Measurements from ENCODE around the gene CFAP45.
A peak's percentile ranks its signal among the peaks of the same experiment; 100 is the strongest.

CFAP45 gene

DNA sequence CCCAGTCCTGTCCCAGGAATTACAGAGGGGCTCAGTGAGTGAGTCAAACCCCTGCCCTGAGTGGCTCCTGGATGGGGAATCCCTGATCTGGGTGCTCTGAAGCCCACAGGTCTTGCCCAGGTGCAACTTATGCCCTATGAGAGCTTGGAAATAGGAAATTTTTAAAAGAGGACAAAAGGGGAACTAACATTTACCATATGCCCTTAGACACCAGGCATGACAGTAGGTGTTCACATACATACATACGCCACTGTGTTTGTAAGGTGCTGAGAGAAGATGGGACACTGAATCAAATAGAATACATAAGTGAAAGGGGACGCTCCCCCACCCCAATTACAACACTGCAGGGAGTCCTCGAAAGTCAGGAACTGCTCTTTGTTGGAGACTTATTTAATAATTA, 1.4 kb downstream of the CFAP45 start:
- Histone ChIP-seq H3K4me1 (ENCODE audit: insufficient read depth, insufficient read length) (peaks cover 2% of the 10 kb centered on the region), H3K9ac (ENCODE audit: insufficient read length, low read depth) (no peak overlapping the region), H3K27me3 (ENCODE audit: insufficient read depth, insufficient read length) (no peaks in the 10 kb centered on the region), H3K4me3 (ENCODE audit: insufficient read length, low read depth) (no peak overlapping the region), H3K36me3 (ENCODE audit: insufficient read depth, insufficient read length, low read length) (no peaks in the 10 kb centered on the region), H3K9me3 (ENCODE audit: insufficient read depth, low read length) (peaks cover 4% of the 10 kb centered on the region)
- TF ChIP-seq ZNF274 (IDR thresholded peaks at IDR 0.05; ENCODE audit: low read depth, low read length): no peak
- TF ChIP-seq YY1 (IDR thresholded peaks at IDR 0.05; ENCODE audit: insufficient read depth, insufficient read length): no peak
- no peak for TF ChIP-seq SUZ12 (IDR thresholded peaks at IDR 0.05; ENCODE audit: extremely low read depth, insufficient read depth, insufficient read length)
- DNase-seq (ENCODE audit: low read depth, low spot score): no peak

DNA sequence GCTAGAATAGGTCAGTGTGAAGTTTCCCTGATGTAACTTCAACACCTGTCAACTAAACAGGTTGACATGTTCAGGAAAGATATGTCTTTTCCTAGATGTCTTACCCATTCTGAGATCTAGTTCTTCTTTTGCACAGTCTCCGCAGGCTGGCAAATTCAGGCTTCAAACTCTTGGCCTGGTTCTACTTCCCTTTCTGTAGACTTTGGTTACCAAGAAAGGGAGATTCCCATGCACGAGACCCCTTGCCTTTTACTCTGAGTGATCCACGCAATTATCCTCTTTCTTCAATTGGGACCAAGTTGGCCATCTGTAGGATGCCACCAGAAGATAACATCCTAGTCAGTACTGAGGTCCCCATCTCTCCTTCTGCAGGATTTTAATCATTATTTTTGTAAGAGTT, 2.0 kb downstream of the CFAP45 start:
- Histone ChIP-seq H3K9me3 (ENCODE audit: insufficient read depth, low read length) (no peaks in the 10 kb centered on the region), H3K4me3 (ENCODE audit: insufficient read length, low read depth) (no peak overlapping the region), H3K27me3 (ENCODE audit: insufficient read depth, insufficient read length) (no peaks in the 10 kb centered on the region), H3K36me3 (ENCODE audit: insufficient read depth, insufficient read length, low read length) (no peaks in the 10 kb centered on the region), H3K9ac (ENCODE audit: insufficient read length, low read depth) (no peak overlapping the region), H3K4me1 (ENCODE audit: insufficient read depth, insufficient read length) (peaks cover 2% of the 10 kb centered on the region)
- DNase-seq (ENCODE audit: low read depth, low spot score): no peak
- no peak for TF ChIP-seq SUZ12 (IDR thresholded peaks at IDR 0.05; ENCODE audit: extremely low read depth, insufficient read depth, insufficient read length)
- TF ChIP-seq ZNF274 (IDR thresholded peaks at IDR 0.05; ENCODE audit: low read depth, low read length): no peak
- no peak for TF ChIP-seq YY1 (IDR thresholded peaks at IDR 0.05; ENCODE audit: insufficient read depth, insufficient read length)

DNA sequence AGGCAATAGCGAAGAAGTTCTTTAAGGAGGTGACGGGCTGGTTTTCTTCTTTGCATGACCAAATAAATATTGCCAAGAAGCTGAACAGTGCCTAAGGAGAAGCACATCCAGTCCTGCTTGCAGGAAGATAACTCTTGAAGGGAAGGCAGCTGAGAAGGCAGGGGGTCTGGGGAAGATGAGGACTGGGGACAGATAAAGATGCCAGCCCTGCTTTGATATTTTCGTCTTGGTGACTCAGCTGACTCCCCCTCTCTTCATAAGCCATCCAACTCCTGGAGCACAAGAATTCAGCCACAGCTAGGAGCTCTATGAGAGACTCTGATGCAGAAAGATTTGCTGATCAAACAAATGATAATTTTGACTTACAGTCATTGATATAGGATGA, 3.4 kb downstream of the CFAP45 start:
- TF ChIP-seq ZNF274 (IDR thresholded peaks at IDR 0.05; ENCODE audit: low read depth, low read length) (no peak), SUZ12 (IDR thresholded peaks at IDR 0.05; ENCODE audit: extremely low read depth, insufficient read depth, insufficient read length) (no peak), YY1 (IDR thresholded peaks at IDR 0.05; ENCODE audit: insufficient read depth, insufficient read length) (no peak)

DNA sequence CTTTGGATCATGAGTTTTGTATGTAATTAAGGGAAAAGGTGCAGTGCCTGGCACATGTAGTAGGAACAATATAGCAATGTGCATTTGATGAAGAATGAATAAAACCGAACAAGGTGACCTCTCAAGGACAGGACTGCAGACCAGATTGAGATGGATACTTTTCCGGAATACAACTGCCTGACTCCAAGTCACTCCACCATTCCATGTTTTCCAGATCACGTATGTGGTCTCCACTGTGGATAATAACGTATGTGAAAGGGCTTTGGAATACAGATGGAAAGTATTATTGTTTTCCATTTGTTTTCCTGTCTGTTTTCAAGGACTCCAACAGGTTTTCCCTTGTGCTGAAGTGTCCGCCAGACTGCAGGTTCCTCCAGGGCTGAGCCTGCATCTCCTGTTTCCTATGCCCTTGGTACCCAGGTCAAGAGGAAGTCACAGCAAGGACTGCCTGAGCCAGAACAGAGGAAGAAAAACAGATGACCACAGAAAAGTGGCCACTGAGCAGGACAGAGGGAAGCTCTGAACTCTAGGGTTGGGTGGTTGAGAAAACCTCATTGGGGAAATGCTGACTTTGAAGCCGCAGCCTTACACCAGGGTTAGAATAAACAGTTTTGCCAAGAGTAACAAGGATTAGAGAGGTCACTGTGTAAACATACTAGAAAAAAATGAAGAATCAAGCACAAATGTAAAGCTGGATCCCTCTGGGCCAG, 4.0 kb downstream of the CFAP45 start:
- H3K27me3 ChIP-seq (ENCODE audit: insufficient read depth, insufficient read length): no peaks in the 10 kb centered on the region
- DNase-seq (ENCODE audit: low read depth, low spot score): no peak
- H3K9me3 ChIP-seq (ENCODE audit: insufficient read depth, low read length): no peaks in the 10 kb centered on the region
- no peaks in the 10 kb centered on the region for H3K4me1 ChIP-seq (ENCODE audit: insufficient read depth, insufficient read length)
- no peak overlapping the region for H3K9ac ChIP-seq (ENCODE audit: insufficient read length, low read depth)
- TF ChIP-seq ZNF274 (IDR thresholded peaks at IDR 0.05; ENCODE audit: low read depth, low read length) (no peak), YY1 (IDR thresholded peaks at IDR 0.05; ENCODE audit: insufficient read depth, insufficient read length) (no peak), SUZ12 (IDR thresholded peaks at IDR 0.05; ENCODE audit: extremely low read depth, insufficient read depth, insufficient read length) (no peak)
- no peaks in the 10 kb centered on the region for H3K36me3 ChIP-seq (ENCODE audit: insufficient read depth, insufficient read length, low read length)
- H3K4me3 ChIP-seq (ENCODE audit: insufficient read length, low read depth): no peak overlapping the region

More for the DNA sequence above, 3.4 kb downstream of the CFAP45 start:
- H3K9ac ChIP-seq (ENCODE audit: insufficient read length, low read depth): no peak overlapping the region
- no peaks in the 10 kb centered on the region for H3K27me3 ChIP-seq (ENCODE audit: insufficient read depth, insufficient read length)
- no peak overlapping the region for H3K4me3 ChIP-seq (ENCODE audit: insufficient read length, low read depth)
- H3K36me3 ChIP-seq (ENCODE audit: insufficient read depth, insufficient read length, low read length): no peaks in the 10 kb centered on the region
- DNase-seq (ENCODE audit: low read depth, low spot score): no peak
- H3K4me1 ChIP-seq (ENCODE audit: insufficient read depth, insufficient read length): peaks cover 2% of the 10 kb centered on the region
- no peaks in the 10 kb centered on the region for H3K9me3 ChIP-seq (ENCODE audit: insufficient read depth, low read length)

DNA sequence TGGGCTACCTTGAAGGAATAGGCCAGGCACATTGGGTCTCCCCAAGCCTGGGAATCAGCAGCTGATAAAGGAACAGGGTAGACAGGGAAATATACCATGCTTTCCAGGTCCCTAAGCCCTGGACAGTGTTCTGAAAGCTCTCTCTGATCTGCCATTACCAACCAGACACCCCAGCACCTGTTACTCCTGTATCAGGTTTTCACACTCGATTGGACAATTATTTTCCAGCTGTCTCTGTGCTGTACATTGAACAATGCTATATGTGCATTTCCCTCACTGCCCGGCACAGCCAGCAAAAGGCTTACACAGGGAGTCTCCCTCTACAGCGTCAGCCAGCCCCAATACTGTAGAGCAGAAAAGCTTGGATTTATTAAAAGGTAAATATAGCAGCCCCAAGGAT, 4.7 kb downstream of the CFAP45 start:
- DNase-seq (ENCODE audit: low read depth, low spot score): no peak
- H3K9ac ChIP-seq (ENCODE audit: insufficient read length, low read depth): no peak overlapping the region
- no peaks in the 10 kb centered on the region for H3K4me1 ChIP-seq (ENCODE audit: insufficient read depth, insufficient read length)
- H3K9me3 ChIP-seq (ENCODE audit: insufficient read depth, low read length): no peaks in the 10 kb centered on the region
- H3K4me3 ChIP-seq (ENCODE audit: insufficient read length, low read depth): no peak overlapping the region
- H3K27me3 ChIP-seq (ENCODE audit: insufficient read depth, insufficient read length): no peaks in the 10 kb centered on the region
- no peak for TF ChIP-seq YY1 (IDR thresholded peaks at IDR 0.05; ENCODE audit: insufficient read depth, insufficient read length)
- TF ChIP-seq ZNF274 (IDR thresholded peaks at IDR 0.05; ENCODE audit: low read depth, low read length): no peak
- no peak for TF ChIP-seq SUZ12 (IDR thresholded peaks at IDR 0.05; ENCODE audit: extremely low read depth, insufficient read depth, insufficient read length)
- H3K36me3 ChIP-seq (ENCODE audit: insufficient read depth, insufficient read length, low read length): no peaks in the 10 kb centered on the region

DNA sequence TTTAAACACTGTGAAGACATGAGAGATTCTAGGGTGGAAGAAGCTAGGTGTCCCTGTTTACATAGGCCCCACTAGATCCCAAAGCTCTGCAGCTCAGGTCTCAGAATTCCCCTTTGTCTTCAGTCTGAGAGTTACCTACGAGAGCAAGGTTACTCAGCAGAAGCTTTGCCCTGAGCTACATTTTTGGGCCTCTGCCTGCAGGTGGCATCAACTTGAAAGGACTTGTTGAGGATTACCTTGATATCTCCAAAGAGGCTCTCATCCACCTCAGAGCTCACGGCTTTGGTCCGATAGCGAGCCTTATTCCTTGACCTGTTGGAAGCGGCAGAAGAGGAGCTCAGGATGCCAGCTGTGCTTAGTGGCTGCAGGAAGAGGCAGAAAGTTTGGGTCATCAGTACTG, 7.0 kb downstream of the CFAP45 start:
- Histone ChIP-seq H3K9me3 (ENCODE audit: insufficient read depth, low read length) (no peaks in the 10 kb centered on the region), H3K27me3 (ENCODE audit: insufficient read depth, insufficient read length) (no peaks in the 10 kb centered on the region), H3K36me3 (ENCODE audit: insufficient read depth, insufficient read length, low read length) (no peaks in the 10 kb centered on the region), H3K4me3 (ENCODE audit: insufficient read length, low read depth) (no peak overlapping the region), H3K9ac (ENCODE audit: insufficient read length, low read depth) (no peak overlapping the region), H3K4me1 (ENCODE audit: insufficient read depth, insufficient read length) (no peaks in the 10 kb centered on the region)
- no peak for TF ChIP-seq YY1 (IDR thresholded peaks at IDR 0.05; ENCODE audit: insufficient read depth, insufficient read length)
- TF ChIP-seq SUZ12 (IDR thresholded peaks at IDR 0.05; ENCODE audit: extremely low read depth, insufficient read depth, insufficient read length): no peak
- TF ChIP-seq ZNF274 (IDR thresholded peaks at IDR 0.05; ENCODE audit: low read depth, low read length): no peak
- DNase-seq (ENCODE audit: low read depth, low spot score): no peak

DNA sequence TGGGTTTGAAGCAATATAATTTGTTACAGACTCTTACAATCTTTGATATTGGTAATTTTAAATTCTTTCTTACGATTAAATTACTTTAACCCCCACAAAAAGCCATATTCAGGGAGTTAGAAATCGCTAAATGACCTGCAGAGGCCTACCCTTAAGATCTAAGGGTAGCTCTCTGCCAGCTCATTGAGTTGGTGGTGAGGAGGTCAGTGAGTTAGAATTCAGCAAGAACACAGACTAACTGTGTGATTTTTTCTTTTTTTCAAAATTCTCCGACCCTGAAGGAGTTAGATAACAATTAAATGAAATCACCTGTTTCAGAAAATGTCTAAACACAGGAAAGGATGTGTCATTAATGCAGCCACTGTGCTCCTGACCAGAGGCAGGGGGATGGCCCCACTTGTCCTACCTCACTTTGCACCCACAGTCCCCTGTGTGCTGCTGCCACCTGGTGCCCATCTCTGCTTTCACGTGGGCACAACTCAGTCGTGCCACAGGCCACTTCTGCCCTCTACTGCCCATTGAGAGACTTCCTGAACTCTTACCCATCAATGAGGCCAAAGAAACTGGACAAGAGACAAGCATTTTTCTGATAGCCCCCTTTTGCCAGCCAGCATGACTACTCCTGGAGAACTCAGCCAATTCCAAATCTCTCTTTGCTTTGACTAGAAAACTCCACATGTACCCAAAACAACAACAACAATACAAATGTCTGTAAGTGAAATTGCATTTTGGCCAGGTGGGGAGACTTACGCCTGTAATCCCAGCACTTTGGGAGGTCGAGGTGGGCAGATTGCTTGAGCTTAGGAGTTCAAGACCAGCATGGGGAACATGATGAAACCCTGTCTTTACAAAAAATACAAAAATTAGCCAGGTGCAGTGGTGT, 8.4 kb downstream of the CFAP45 start:
- Histone ChIP-seq H3K9ac (ENCODE audit: insufficient read length, low read depth) (no peak overlapping the region), H3K4me3 (ENCODE audit: insufficient read length, low read depth) (no peak overlapping the region), H3K9me3 (ENCODE audit: insufficient read depth, low read length) (no peaks in the 10 kb centered on the region), H3K36me3 (ENCODE audit: insufficient read depth, insufficient read length, low read length) (no peaks in the 10 kb centered on the region), H3K27me3 (ENCODE audit: insufficient read depth, insufficient read length) (no peaks in the 10 kb centered on the region), H3K4me1 (ENCODE audit: insufficient read depth, insufficient read length) (no peaks in the 10 kb centered on the region)
- TF ChIP-seq ZNF274 (IDR thresholded peaks at IDR 0.05; ENCODE audit: low read depth, low read length) (no peak), SUZ12 (IDR thresholded peaks at IDR 0.05; ENCODE audit: extremely low read depth, insufficient read depth, insufficient read length) (no peak), YY1 (IDR thresholded peaks at IDR 0.05; ENCODE audit: insufficient read depth, insufficient read length) (no peak)
- DNase-seq (ENCODE audit: low read depth, low spot score): peak; percentile 88
